ENCODE measurements around the gene ATF6. TPM values are rescaled to one million over a fixed set of nuclear protein-coding genes. Genes with fewer than 3 reads are reported as not detected.
A peak's percentile ranks its signal among the peaks of the same experiment; 100 is the strongest.

The ATF6 gene
- total RNA-seq, 1 donor from 2014 or later, result 25.3 TPM

GRCh38 chr1:161932668-161933067 lies 166.5 kb downstream of the ATF6 start:
- no peaks in the 10 kb centered on the region for H3K27me3 ChIP-seq (ENCODE audit: control insufficient read depth, insufficient read depth, low read length)
- no peak overlapping the region for H3K4me3 ChIP-seq (ENCODE audit: low read depth, low read length)
- DNase-seq (ENCODE audit: low read depth) (no peak), FAIRE-seq (no peak)
- H3K36me3 ChIP-seq (ENCODE audit: control insufficient read depth, insufficient read depth, low read length), result no peaks in the 10 kb centered on the region
- no peak for TF ChIP-seq CTCF (IDR thresholded peaks at IDR 0.05; ENCODE audit: insufficient read depth, low read length, severe bottlenecking)

GRCh38 chr1:161933592-161934588 lies 167.8 kb downstream of the ATF6 start:
- Histone ChIP-seq H3K36me3 (ENCODE audit: control insufficient read depth, insufficient read depth, low read length) (no peaks in the 10 kb centered on the region), H3K4me3 (ENCODE audit: low read depth, low read length) (no peak overlapping the region), H3K27me3 (ENCODE audit: control insufficient read depth, insufficient read depth, low read length) (no peaks in the 10 kb centered on the region)
- no peak for FAIRE-seq
- DNase-seq (ENCODE audit: low read depth), result no peak
- no peak for TF ChIP-seq CTCF (IDR thresholded peaks at IDR 0.05; ENCODE audit: insufficient read depth, low read length, severe bottlenecking)

GRCh38 chr1:161935264-161935663 lies 169.1 kb downstream of the ATF6 start:
- Histone ChIP-seq H3K4me3 (ENCODE audit: low read depth, low read length) (no peak overlapping the region), H3K27me3 (ENCODE audit: control insufficient read depth, insufficient read depth, low read length) (no peaks in the 10 kb centered on the region), H3K36me3 (ENCODE audit: control insufficient read depth, insufficient read depth, low read length) (no peaks in the 10 kb centered on the region)
- TF ChIP-seq CTCF (IDR thresholded peaks at IDR 0.05; ENCODE audit: insufficient read depth, low read length, severe bottlenecking), result no peak
- DNase-seq (ENCODE audit: low read depth) (no peak), FAIRE-seq (no peak)

DNA sequence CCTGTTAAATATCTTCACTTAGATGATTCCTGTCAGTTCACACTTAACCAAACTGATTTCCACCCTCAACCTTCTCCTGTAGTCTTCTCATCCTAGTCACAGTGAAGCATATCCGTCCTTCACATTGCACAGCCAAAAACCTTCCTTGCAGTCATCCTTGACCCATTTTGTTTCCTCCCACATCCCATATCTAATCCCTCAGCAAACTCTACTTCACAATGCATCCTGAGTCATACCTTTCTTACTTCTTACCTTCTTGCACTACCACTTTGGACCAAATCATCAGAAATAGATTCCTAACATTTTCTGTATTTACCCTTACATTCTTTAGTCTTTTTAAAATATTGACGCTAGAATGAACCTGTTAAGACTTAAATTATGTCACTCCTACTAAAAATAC lies 170.7 kb downstream of the ATF6 start:
- DNase-seq (ENCODE audit: low read depth) (peak; percentile 76), FAIRE-seq (no peak)
- Histone ChIP-seq H3K27me3 (ENCODE audit: control insufficient read depth, insufficient read depth, low read length) (no peaks in the 10 kb centered on the region), H3K4me3 (ENCODE audit: low read depth, low read length) (no peak overlapping the region), H3K36me3 (ENCODE audit: control insufficient read depth, insufficient read depth, low read length) (no peaks in the 10 kb centered on the region)
- TF ChIP-seq CTCF (IDR thresholded peaks at IDR 0.05; ENCODE audit: insufficient read depth, low read length, severe bottlenecking), result no peak

DNA sequence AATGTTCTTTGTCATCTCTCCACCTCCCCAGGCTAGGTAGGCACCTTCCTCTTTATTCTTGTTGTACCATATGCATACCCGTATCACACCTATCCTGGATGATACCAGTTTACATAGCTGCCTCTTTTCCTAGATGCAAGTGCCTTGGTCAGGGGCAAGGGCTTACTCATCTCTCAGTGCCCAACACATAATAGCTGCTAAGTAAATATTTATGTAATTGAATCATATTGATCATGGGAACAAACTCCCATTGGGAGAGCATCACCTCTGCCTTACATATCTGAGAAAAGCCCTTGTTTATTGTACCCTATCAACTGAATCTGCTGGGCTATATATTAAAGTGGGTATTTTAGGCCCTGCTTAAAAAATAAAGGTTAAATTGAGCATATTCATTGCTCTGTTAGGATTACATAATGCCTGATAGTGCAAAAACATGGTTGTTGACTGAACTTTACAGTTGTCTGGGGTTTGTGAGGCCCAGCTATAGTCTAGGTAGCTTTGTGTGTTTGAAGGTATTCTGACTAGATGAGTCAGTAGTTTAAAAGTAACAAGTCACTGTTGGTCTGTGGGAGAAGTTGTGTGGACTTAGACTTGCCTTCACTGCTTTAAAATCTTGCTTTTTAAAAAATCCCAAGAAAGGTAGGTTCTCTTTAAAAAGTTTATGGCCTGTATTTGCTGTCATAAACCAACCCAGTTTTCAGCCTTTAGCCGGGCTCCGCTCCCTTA lies 174.9 kb downstream of the ATF6 start:
- Histone ChIP-seq H3K36me3 (ENCODE audit: control insufficient read depth, insufficient read depth, low read length) (peaks cover 1% of the 10 kb centered on the region), H3K4me3 (ENCODE audit: low read depth, low read length) (no peak overlapping the region), H3K27me3 (ENCODE audit: control insufficient read depth, insufficient read depth, low read length) (no peaks in the 10 kb centered on the region)
- FAIRE-seq (no peak), DNase-seq (ENCODE audit: low read depth) (peak; percentile 20)
- TF ChIP-seq CTCF (IDR thresholded peaks at IDR 0.05; ENCODE audit: insufficient read depth, low read length, severe bottlenecking), result no peak
